GM12892 (cell line): ENCODE results near the gene FNBP1.

Source experiments
- POLR2AphosphoS5 ChIP-seq: IDR thresholded peaks from 2 replicates; pipeline ENCODE4 v1.6.1; 2011; ENCODE audit warnings: low read depth, low read length, control low read depth
- TAF1 ChIP-seq: IDR thresholded peaks from 2 replicates; pipeline ENCODE4 v1.6.1; 2011; ENCODE audit warnings: low read depth, mild to moderate bottlenecking, control low read depth, low read length, borderline replicate concordance

GRCh38 chr9:129968690-129969485 is 74.1 kb downstream of the FNBP1 start:
- no peak for TF ChIP-seq TAF1
- TF ChIP-seq POLR2AphosphoS5 = no peak
